A549 (cell line): Measurements from ENCODE around the gene CDH11. TPM values are rescaled to one million over a fixed set of nuclear protein-coding genes. Genes with fewer than 3 reads are reported as not detected.

Experiments used
- ATAC-seq, 2 experiments: fragments of 200-7000 bp in 1 of 2; fragments of >200 bp in 1 of 2; cut with Nextera tagmentation in 1 of 2; cut with Tn5 transposase in 1 of 2; 3 replicates each; pipeline versions ENCODE4 v1.8.0 to v1.9.1; 2018 to 2020; ENCODE audit warnings: mild to moderate bottlenecking in 1 of 2, moderate library complexity in 1 of 2
- CTCF ChIA-PET: fragments of 300-600 bp; sonication (Branson Sonifier 250); formaldehyde crosslinking; extraction: SDS; loops from one replicate; lab custom pipeline; 2021; ENCODE audit warnings: antibody characterized with exemption, inconsistent platforms; lab: Yijun Ruan, JAX
- POLR2A ChIA-PET: fragments of 350-600 bp; formaldehyde crosslinking; extraction: SDS; loops from one replicate; lab custom pipeline; 2021; ENCODE audit warnings: antibody characterized with exemption, inconsistent platforms; lab: Yijun Ruan, JAX
- DNase-seq, 2 experiments: peaks; one replicate each; pipeline versions ENCODE4 v3.0.0 to v3.0.0-alpha.2; 2011 to 2016; ENCODE audit warnings: low read depth in 1 of 2, low spot score in 1 of 2
- FAIRE-seq: peaks from 2 replicates; lab custom pipeline; 2011; peaks lifted over from hg19 to GRCh38; lab: Jason Lieb, UNC
- H3K27ac ChIP-seq, 2 experiments: fragments of >200 bp; sonication (Bioruptor Twin); formaldehyde crosslinking; 3 replicates each; pipeline ENCODE4 v1.5.1; 2016 to 2017
- H3K4me1 ChIP-seq: fragments of >200 bp; sonication (Bioruptor Twin); formaldehyde crosslinking; 3 replicates; pipeline ENCODE4 v1.6.1; 2016
- H3K4me2 ChIP-seq: fragments of >200 bp; sonication (Bioruptor Twin); formaldehyde crosslinking; 3 replicates; pipeline ENCODE4 v1.6.1; 2016
- H3K4me3 ChIP-seq: fragments of >200 bp; sonication (Bioruptor Twin); formaldehyde crosslinking; 3 replicates; pipeline ENCODE4 v1.5.1; 2016
- H3K9me3 ChIP-seq: fragments of >200 bp; sonication (Bioruptor Twin); formaldehyde crosslinking; 3 replicates; pipeline ENCODE4 v1.6.1; 2016
- BHLHE40 ChIP-seq: IDR thresholded peaks from 2 replicates; pipeline ENCODE4 v1.6.1; 2012; ENCODE audit warnings: low read depth, low read length, inconsistent platforms
- CBX2 ChIP-seq: fragments of 200-600 bp; sonication (generic); IDR thresholded peaks from 2 replicates; pipeline ENCODE4 v1.6.1; 2016; ENCODE audit warnings: low read depth, mild to moderate bottlenecking, borderline replicate concordance
- CBX8 ChIP-seq: fragments of 200-600 bp; sonication (generic); IDR thresholded peaks from 2 replicates; pipeline ENCODE4 v1.6.1; 2016
- CEBPB ChIP-seq, 2 experiments: fragments of >200 bp in 1 of 2; sonication (Bioruptor Twin) in 1 of 2; formaldehyde crosslinking in 1 of 2; IDR thresholded peaks; 2 replicates each; pipeline ENCODE4 v1.6.1; 2012 to 2016
- EHMT2 ChIP-seq: fragments of 200-600 bp; sonication (generic); IDR thresholded peaks from 2 replicates; pipeline ENCODE4 v1.6.1; 2016; ENCODE audit warnings: antibody characterized with exemption, low read depth, mild to moderate bottlenecking, moderate library complexity
- ELK1 ChIP-seq: fragments of 150-350 bp; IDR thresholded peaks from 2 replicates; pipeline ENCODE4 v1.6.1; 2014; ENCODE audit warnings: low read depth, mild to moderate bottlenecking, low read length
- FOSB ChIP-seq: fragments of 250-450 bp; sonication (Bioruptor Pico); IDR thresholded peaks from 2 replicates; pipeline ENCODE4 v1.5.0; 2020; ENCODE audit warnings: mild to moderate bottlenecking, moderate library complexity
- FOSL2 ChIP-seq, 2 experiments: fragments of 450-650 bp in 1 of 2; fragments of >200 bp in 1 of 2; sonication (Bioruptor Twin) in 1 of 2; formaldehyde crosslinking; IDR thresholded peaks; 2 replicates each; pipeline versions ENCODE4 v1.5.0 to v1.6.1; 2016 to 2020; ENCODE audit warnings: mild to moderate bottlenecking in 1 of 2, moderate library complexity in 1 of 2
- GATA3 ChIP-seq: IDR thresholded peaks from 2 replicates; pipeline ENCODE4 v1.6.1; 2012; ENCODE audit warnings: borderline replicate concordance
- HDAC2 ChIP-seq: fragments of 200-600 bp; sonication (generic); IDR thresholded peaks from 2 replicates; pipeline ENCODE4 v1.6.1; 2016
- HOXA7 ChIP-seq: fragments of 250-450 bp; sonication (Bioruptor Pico); IDR thresholded peaks from 2 replicates; pipeline ENCODE4 v1.5.0; 2020; ENCODE audit warnings: mild to moderate bottlenecking, moderate library complexity
- JUN ChIP-seq, 2 experiments: fragments of >200 bp; sonication (Bioruptor Twin); formaldehyde crosslinking; IDR thresholded peaks; 2 replicates in 1 of 2; 3 replicates in 1 of 2; pipeline ENCODE4 v1.6.1; 2016 to 2017
- KDM1A ChIP-seq: fragments of 200-600 bp; sonication (generic); IDR thresholded peaks from 2 replicates; pipeline ENCODE4 v1.6.1; 2016; ENCODE audit warnings: low read depth, mild to moderate bottlenecking
- KDM5A ChIP-seq: fragments of 200-600 bp; sonication (generic); IDR thresholded peaks from 2 replicates; pipeline ENCODE4 v1.6.1; 2016; ENCODE audit warnings: antibody characterized with exemption, mild to moderate bottlenecking
- MAZ ChIP-seq: fragments of 150-350 bp; IDR thresholded peaks from 2 replicates; pipeline ENCODE4 v1.6.1; 2014; ENCODE audit warnings: antibody characterized with exemption, low read depth, low read length, borderline replicate concordance
- MYC ChIP-seq: IDR thresholded peaks from 2 replicates; pipeline ENCODE4 v1.6.1; 2012; ENCODE audit warnings: mild to moderate bottlenecking, inconsistent platforms, low read length, improper control_type of control experiment, borderline replicate concordance
- NR3C1 ChIP-seq: fragments of >200 bp; sonication (Bioruptor Twin); formaldehyde crosslinking; IDR thresholded peaks from 3 replicates; pipeline ENCODE4 v1.6.1; 2017
- PBX3 ChIP-seq: IDR thresholded peaks from 2 replicates; pipeline ENCODE4 v1.6.1; 2012
- PHF8 ChIP-seq: fragments of 200-600 bp; sonication (generic); IDR thresholded peaks from 2 replicates; pipeline ENCODE4 v1.6.1; 2016; ENCODE audit warnings: low read depth, mild to moderate bottlenecking, antibody characterized with exemption, moderate library complexity, borderline replicate concordance
- POLR2A ChIP-seq: IDR thresholded peaks from 2 replicates; pipeline ENCODE4 v1.6.1; 2012; ENCODE audit warnings: mild to moderate bottlenecking, low read length
- POLR2AphosphoS2 ChIP-seq: conservative IDR thresholded peaks from 2 replicates; pipeline ENCODE4 v1.6.1; 2012; ENCODE audit warnings: low read length, improper control_type of control experiment, inconsistent platforms
- RAD21 ChIP-seq, 2 experiments: fragments of >200 bp in 1 of 2; sonication (Bioruptor Twin) in 1 of 2; formaldehyde crosslinking in 1 of 2; IDR thresholded peaks in 1 of 2; conservative IDR thresholded peaks in 1 of 2; 2 replicates in 1 of 2; 3 replicates in 1 of 2; pipeline ENCODE4 v1.6.1; 2012 to 2018; ENCODE audit warnings: inconsistent platforms in 1 of 2
- RARB ChIP-seq: fragments of 250-450 bp; sonication (Bioruptor Pico); IDR thresholded peaks from 2 replicates; pipeline ENCODE4 v1.8.0; 2021; ENCODE audit warnings: mild to moderate bottlenecking, moderate library complexity
- RNF2 ChIP-seq: fragments of 200-600 bp; sonication (generic); IDR thresholded peaks from 2 replicates; pipeline ENCODE4 v1.6.1; 2016; ENCODE audit warnings: low read depth, mild to moderate bottlenecking, antibody characterized with exemption, moderate library complexity, borderline replicate concordance
- TFCP2L1 ChIP-seq: fragments of 250-450 bp; sonication (Bioruptor Pico); IDR thresholded peaks from 2 replicates; pipeline ENCODE4 v1.5.0; 2021; ENCODE audit warnings: mild to moderate bottlenecking
- TP53 ChIP-seq: fragments of 250-450 bp; sonication (Bioruptor Pico); IDR thresholded peaks from 2 replicates; pipeline ENCODE4 v1.5.0; 2021; ENCODE audit warnings: mild to moderate bottlenecking, moderate library complexity
- USF2 ChIP-seq: fragments of 450-650 bp; IDR thresholded peaks from 2 replicates; pipeline ENCODE4 v1.6.1; 2014; ENCODE audit warnings: antibody characterized with exemption
- ZC3H11A ChIP-seq: fragments of 450-650 bp; IDR thresholded peaks from 2 replicates; pipeline ENCODE4 v1.6.1; 2014; ENCODE audit warnings: antibody characterized with exemption, mild to moderate bottlenecking
- WGBS: methylation state at CpG from one replicate; pipeline ENCODE4 v1.1.6; 2017; ENCODE audit errors: missing lambda C conversion rate; 5-methylcytosine and 5-hydroxymethylcytosine counted together
- polyA plus RNA-seq, 4 experiments: library from polyadenylated mRNA; depleted of rRNA in 3 of 4; stranded (reverse); fragments of >200 nt; fragmentation: RNase III in 1 of 4; extraction: RNeasy Plus Mini Kit Qiagen cat#74134 plus additional on column Dnase treatment in 1 of 4; gene quantifications; 2 replicates in 3 of 4; 3 replicates in 1 of 4; pipeline ENCODE4 v1.2.3, GENCODE V29; 2011 to 2017

The CDH11 gene
- polyA plus RNA-seq, 2 of the 4 experiments (the other 2 are of a cell fraction), result 0.72 to 1.1 TPM

GRCh38 chr16:64981568-64982281 is 140.1 kb downstream of the CDH11 start:
- DNase-seq, result no peak
- Histone ChIP-seq H3K9me3 (0 out of 3 replicates have a peak, but pooled peaks cover 2% of the 10 kb centered on the region), H3K4me2 (no peak overlapping the region), H3K4me1 (no peaks in the 10 kb centered on the region), H3K4me3 (no peak overlapping the region), H3K27ac (no peak overlapping the region)
- FAIRE-seq, result no peak
- TF ChIP-seq POLR2A, result no peak
- TF ChIP-seq HOXA7 (CRISPR knock-in tag), result no peak
- no peak for TF ChIP-seq FOSB (CRISPR knock-in tag)
- no peak for TF ChIP-seq CBX8
- TF ChIP-seq TP53 (CRISPR knock-in tag), result no peak
- no peak for TF ChIP-seq NR3C1
- no peak for TF ChIP-seq PBX3
- no peak for TF ChIP-seq MYC
- TF ChIP-seq RARB (CRISPR knock-in tag), result no peak
- no peak for TF ChIP-seq USF2
- TF ChIP-seq KDM1A, result no peak
- no peak for TF ChIP-seq BHLHE40
- TF ChIP-seq KDM5A, result no peak
- no peak for TF ChIP-seq EHMT2
- no peak for TF ChIP-seq TFCP2L1 (CRISPR knock-in tag)
- no peak for TF ChIP-seq RAD21 (conservative IDR thresholded peaks at IDR 0.05 in 1 of 2, IDR thresholded peaks at IDR 0.05 in 1 of 2)
- TF ChIP-seq FOSL2 (IDR thresholded peaks at IDR 0.05), result no peak
- TF ChIP-seq FOSL2 (CRISPR knock-in tag; IDR thresholded peaks at IDR 0.05), result no peak
- TF ChIP-seq RNF2, result no peak
- WGBS, result 6% methylated on average over 9 of the region's 11 CpGs
- ChIA-PET POLR2A (no interaction called here), CTCF (interaction anchor here (0.6 kb wide), 1 partner anchor 534 kb away, joined by 4 read pairs; no protein-coding TSS in a partner anchor)
- ATAC-seq, result no peak

GRCh38 chr16:64977206-64977920 is 144.5 kb downstream of the CDH11 start:
- ATAC-seq (no peak), FAIRE-seq (no peak), DNase-seq (no peak)
- ChIA-PET POLR2A (no interaction called here), CTCF (interaction anchor here (1.0 to 1.6 kb wide), 2 partner anchors 8 to 14 kb away, joined by 3 to 4 read pairs; no protein-coding TSS in a partner anchor)
- Histone ChIP-seq H3K4me2 (no peak overlapping the region), H3K9me3 (0 out of 3 replicates have a peak, but pooled peaks cover 2% of the 10 kb centered on the region), H3K4me3 (no peak overlapping the region), H3K27ac (no peak overlapping the region), H3K4me1 (no peaks in the 10 kb centered on the region)
- TF ChIP-seq TFCP2L1 (CRISPR knock-in tag), result no peak
- TF ChIP-seq PBX3, result no peak
- no peak for TF ChIP-seq CBX2
- WGBS, result 1% methylated on average over 4 of the region's 4 CpGs

- TF ChIP-seq HDAC2 (no peak), EHMT2 (no peak), TFCP2L1 (CRISPR knock-in tag) (no peak), FOSB (CRISPR knock-in tag) (no peak), GATA3 (no peak), CEBPB (IDR thresholded peaks at IDR 0.05) (no peak), JUN (IDR thresholded peaks at IDR 0.05) (no peak), ELK1 (no peak), POLR2AphosphoS2 (no peak), ZC3H11A (no peak), MAZ (no peak), PHF8 (no peak)
- CTCF ChIA-PET, result no interaction called here
- Histone ChIP-seq H3K4me2 (no peak overlapping the region), H3K4me3 (no peak overlapping the region), H3K27ac (no peak overlapping the region), H3K4me1 (no peaks in the 10 kb centered on the region), H3K9me3 (0 out of 3 replicates have a peak, but pooled peaks cover 2% of the 10 kb centered on the region)
- ATAC-seq (no peak), DNase-seq (no peak), FAIRE-seq (no peak)
- 7% methylated on average over 1 of the region's 1 CpG for WGBS
- POLR2A ChIA-PET, result no interaction called here
These were observed 146.0 kb downstream of the CDH11 start for GRCh38 chr16:64975821-64976220.
